Liver (tissue), 9 donors: ENCODE measurements around the gene INHBB. TPM values are rescaled to one million over a fixed set of nuclear protein-coding genes. Genes with fewer than 3 reads are reported as not detected.

Experiments used
- DNase-seq: peaks from one replicate; pipeline ENCODE4 v3.0.0-alpha.2; 2017; ENCODE audit warnings: low spot score
- H3K27ac ChIP-seq, 2 donors: one replicate each; pipeline ENCODE4 v1.7.0; 2013; ENCODE audit warnings: inconsistent platforms in 2 of 2, low read length in 2 of 2, control low read depth in 1 of 2, low read depth in 1 of 2, mild to moderate bottlenecking in 1 of 2
- H3K27me3 ChIP-seq, 4 donors: one replicate each; pipeline versions ENCODE4 v1.6.1 to v1.7.0; 2013; ENCODE audit warnings: low read length in 3 of 4, inconsistent platforms in 1 of 4, mild to moderate bottlenecking in 1 of 4, moderate library complexity in 1 of 4; ENCODE audit not compliant: control insufficient read depth in 4 of 4, insufficient read depth in 4 of 4
- H3K36me3 ChIP-seq, 4 donors: one replicate each; pipeline versions ENCODE4 v1.6.1 to v1.7.0; 2013; ENCODE audit warnings: low read length in 3 of 4, mild to moderate bottlenecking in 3 of 4, low read depth in 1 of 4, moderate library complexity in 1 of 4; ENCODE audit not compliant: control insufficient read depth in 4 of 4, insufficient read depth in 3 of 4
- H3K4me1 ChIP-seq, 4 donors: one replicate each; pipeline versions ENCODE4 v1.6.1 to v1.7.0; 2013; ENCODE audit warnings: low read length in 3 of 4, mild to moderate bottlenecking in 3 of 4, moderate library complexity in 1 of 4; ENCODE audit not compliant: control insufficient read depth in 4 of 4, insufficient read depth in 4 of 4
- H3K4me3 ChIP-seq, 3 donors: one replicate each; pipeline versions ENCODE4 v1.6.1 to v1.7.0; 2013; ENCODE audit warnings: low read length in 3 of 3, control low read depth in 1 of 3, low read depth in 1 of 3, mild to moderate bottlenecking in 1 of 3
- H3K9ac ChIP-seq, 2 donors: one replicate each; pipeline ENCODE4 v1.7.0; 2013; ENCODE audit warnings: low read length in 2 of 2, mild to moderate bottlenecking in 2 of 2, moderate library complexity in 2 of 2, control low read depth in 1 of 2, low read depth in 1 of 2
- H3K9me3 ChIP-seq, 4 donors: one replicate each; pipeline versions ENCODE4 v1.6.1 to v1.7.0; 2013; ENCODE audit warnings: low read length in 3 of 4; ENCODE audit not compliant: control insufficient read depth in 4 of 4
- ATF3 ChIP-seq: IDR thresholded peaks from 2 replicates; pipeline ENCODE4 v1.6.1; 2016; ENCODE audit warnings: antibody characterized with exemption
- CTCF ChIP-seq: fragments of 150-350 bp; IDR thresholded peaks from 2 replicates; pipeline ENCODE4 v1.5.1; 2017; ENCODE audit warnings: improper control_type of control experiment, low read depth, low read length; ENCODE audit not compliant: missing input control
- EGR1 ChIP-seq, 2 donors: IDR thresholded peaks; 2 replicates each; pipeline ENCODE4 v1.6.1; 2016 to 2018; ENCODE audit warnings: antibody characterized with exemption in 2 of 2, low read depth in 2 of 2
- FOXA2 ChIP-seq: IDR thresholded peaks from 2 replicates; pipeline ENCODE4 v1.6.1; 2016; ENCODE audit warnings: antibody characterized with exemption
- GABPA ChIP-seq, 2 donors: IDR thresholded peaks in 1 of 2; conservative IDR thresholded peaks in 1 of 2; 2 replicates each; pipeline ENCODE4 v1.6.1; 2016; ENCODE audit warnings: antibody characterized with exemption in 2 of 2, mild to moderate bottlenecking in 1 of 2, moderate library complexity in 1 of 2
- HNF4A ChIP-seq, 2 donors: conservative IDR thresholded peaks; 2 replicates each; pipeline ENCODE4 v1.6.1; 2016; ENCODE audit warnings: antibody characterized with exemption in 2 of 2, mild to moderate bottlenecking in 2 of 2
- HNF4G ChIP-seq: IDR thresholded peaks from 2 replicates; pipeline ENCODE4 v1.6.1; 2016; ENCODE audit warnings: antibody characterized with exemption
- JUND ChIP-seq, 2 donors: IDR thresholded peaks; 2 replicates each; pipeline ENCODE4 v1.6.1; 2016; ENCODE audit warnings: antibody characterized with exemption in 2 of 2
- MAX ChIP-seq: IDR thresholded peaks from 2 replicates; pipeline ENCODE4 v1.6.1; 2016; ENCODE audit warnings: antibody characterized with exemption
- NR2F2 ChIP-seq: IDR thresholded peaks from 2 replicates; pipeline ENCODE4 v1.6.1; 2016; ENCODE audit warnings: antibody characterized with exemption
- RAD21 ChIP-seq, 2 donors: IDR thresholded peaks; 2 replicates each; pipeline ENCODE4 v1.6.1; 2016; ENCODE audit warnings: antibody characterized with exemption in 2 of 2, mild to moderate bottlenecking in 2 of 2
- REST ChIP-seq: IDR thresholded peaks from 2 replicates; pipeline ENCODE4 v1.6.1; 2016; ENCODE audit warnings: antibody characterized with exemption, mild to moderate bottlenecking
- RXRA ChIP-seq, 2 donors: IDR thresholded peaks; 2 replicates each; pipeline ENCODE4 v1.6.1; 2017 to 2018; ENCODE audit warnings: antibody characterized with exemption in 2 of 2, mild to moderate bottlenecking in 1 of 2
- SP1 ChIP-seq: IDR thresholded peaks from 2 replicates; pipeline ENCODE4 v1.6.1; 2018; ENCODE audit warnings: antibody characterized with exemption, mild to moderate bottlenecking
- TAF1 ChIP-seq: conservative IDR thresholded peaks from 2 replicates; pipeline ENCODE4 v1.6.1; 2016; ENCODE audit warnings: antibody characterized with exemption, mild to moderate bottlenecking
- YY1 ChIP-seq: IDR thresholded peaks from 2 replicates; pipeline ENCODE4 v1.6.1; 2016; ENCODE audit warnings: antibody characterized with exemption, mild to moderate bottlenecking
- ZBTB33 ChIP-seq: IDR thresholded peaks from 2 replicates; pipeline ENCODE4 v1.6.1; 2016; ENCODE audit warnings: antibody characterized with exemption
- WGBS: extraction: QIAGEN DNeasy Blood & Tissue Kit; methylation state at CpG from one replicate; pipeline ENCODE4 v1.1.7; 2013; 5-methylcytosine and 5-hydroxymethylcytosine counted together
- polyA plus RNA-seq, 2 donors: library from polyadenylated mRNA; stranded (reverse) in 1 of 2; unstranded in 1 of 2; fragments of 200-250 nt in 1 of 2; fragments of >200 nt in 1 of 2; fragmentation: Nextera tagmentation in 1 of 2; extraction: Ambion mirVana in 1 of 2; gene quantifications; one replicate each; pipeline versions ENCODE4 v1.2.1 to v1.2.3, GENCODE V29; 2013 to 2015
- total RNA-seq, 2 donors: library from RNA; depleted of rRNA; stranded (reverse); fragments of >200 nt; gene quantifications; one replicate each; pipeline ENCODE4 v1.2.3, GENCODE V29; 2014
- donor health status: healthy.
- donor health status: healthy.
- donor health status: healthy.
- donor health status: healthy.
- donor health status: healthy.

Gene INHBB
- total and polyA plus RNA-seq, 4 donors = 0.36 to 7.4 (median 2.1) TPM

GRCh38 chr2:120323807-120324399, 22.0 kb upstream of the INHBB start:
- Histone ChIP-seq H3K4me1 (peaks cover 0 to 13% (median 12%) of the 10 kb centered on the region in 4 donors), H3K9ac (no peak overlapping the region), H3K9me3 (no peaks in the 10 kb centered on the region), H3K27ac (no peak overlapping the region), H3K36me3 (no peaks in the 10 kb centered on the region), H3K27me3 (no peaks in the 10 kb centered on the region), H3K4me3 (no peak overlapping the region)
- WGBS = 69% methylated on average over 10 of the region's 10 CpGs
- TF ChIP-seq EGR1 (IDR thresholded peaks at IDR 0.05; ENCODE audit: low read depth in 2 of 2) = no peak
- TF ChIP-seq ATF3 = no peak
- no peak for DNase-seq

- H3K36me3 ChIP-seq = no peaks in the 10 kb centered on the region
- no peak overlapping the region for H3K27ac ChIP-seq
- H3K27me3 ChIP-seq = no peaks in the 10 kb centered on the region
- no peak for DNase-seq
- TF ChIP-seq RAD21 (IDR thresholded peaks at IDR 0.05) (no peak), CTCF (no peak), JUND (IDR thresholded peaks at IDR 0.05) (no peak), HNF4A (conservative IDR thresholded peaks at IDR 0.05) (no peak), YY1 (no peak), SP1 (no peak), GABPA (IDR thresholded peaks at IDR 0.05 in 1 of 2, conservative IDR thresholded peaks at IDR 0.05 in 1 of 2) (no peak), RXRA (IDR thresholded peaks at IDR 0.05) (no peak)
- no peak overlapping the region for H3K9ac ChIP-seq
- no peaks in the 10 kb centered on the region for H3K9me3 ChIP-seq
- H3K4me3 ChIP-seq = no peak overlapping the region
- H3K4me1 ChIP-seq = peaks cover 0 to 13% (median 12%) of the 10 kb centered on the region in 4 donors
- WGBS = 94% methylated on average over 7 of the region's 7 CpGs
Observed at GRCh38 chr2:120324933-120325332, 21.0 kb upstream of the INHBB start.

GRCh38 chr2:120326066-120326465, 19.9 kb upstream of the INHBB start:
- H3K36me3 ChIP-seq = no peaks in the 10 kb centered on the region
- no peak overlapping the region for H3K27ac ChIP-seq
- H3K4me1 ChIP-seq = peaks cover 0 to 13% (median 12%) of the 10 kb centered on the region in 4 donors
- no peak overlapping the region for H3K4me3 ChIP-seq
- no peak for DNase-seq
- no peaks in the 10 kb centered on the region for H3K9me3 ChIP-seq
- no peak overlapping the region for H3K9ac ChIP-seq
- 88% methylated on average over 9 of the region's 9 CpGs for WGBS
- no peaks in the 10 kb centered on the region for H3K27me3 ChIP-seq
- TF ChIP-seq ZBTB33 (no peak), SP1 (no peak), REST (no peak), RXRA (IDR thresholded peaks at IDR 0.05) (no peak), MAX (no peak), GABPA (IDR thresholded peaks at IDR 0.05 in 1 of 2, conservative IDR thresholded peaks at IDR 0.05 in 1 of 2) (no peak), HNF4G (no peak), TAF1 (no peak), HNF4A (conservative IDR thresholded peaks at IDR 0.05) (no peak), NR2F2 (no peak), EGR1 (IDR thresholded peaks at IDR 0.05; ENCODE audit: low read depth in 2 of 2) (no peak), CTCF (no peak), YY1 (no peak), FOXA2 (no peak)
